ENCODE results near the gene HTR4.
"Not testable (repeated sequence)": the region's sequence is repeated elsewhere in the genome, so short reads cannot be mapped to it uniquely, and the experiment has no call there.

Gene HTR4

DNA sequence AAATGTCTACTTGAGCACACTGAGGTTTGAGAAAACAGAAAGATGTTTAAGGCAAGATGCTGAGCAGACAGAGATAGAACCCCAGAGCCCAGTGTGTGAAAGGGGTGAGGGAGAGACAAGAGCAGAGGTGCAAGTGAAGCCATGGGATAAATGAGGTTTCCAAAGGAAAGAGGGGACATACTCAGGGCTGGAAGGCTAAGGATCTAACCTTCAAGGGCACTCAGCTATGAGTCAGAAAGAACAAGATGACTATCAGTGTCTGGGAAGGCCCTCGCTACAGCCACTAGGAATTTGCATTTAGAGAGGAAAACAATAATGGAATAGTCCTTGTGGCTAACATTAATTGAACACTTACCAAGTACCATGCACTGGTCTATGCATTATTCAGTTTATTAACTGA is 113.7 kb downstream of the HTR4 start:
- DNase-seq (ENCODE audit: low read depth in 2 of 2, low spot score in 1 of 2), result no peak

GRCh38 chr5:148539851-148540250 is 114.5 kb downstream of the HTR4 start:
- DNase-seq (ENCODE audit: low read depth in 2 of 2, low spot score in 1 of 2), result no peak

DNA sequence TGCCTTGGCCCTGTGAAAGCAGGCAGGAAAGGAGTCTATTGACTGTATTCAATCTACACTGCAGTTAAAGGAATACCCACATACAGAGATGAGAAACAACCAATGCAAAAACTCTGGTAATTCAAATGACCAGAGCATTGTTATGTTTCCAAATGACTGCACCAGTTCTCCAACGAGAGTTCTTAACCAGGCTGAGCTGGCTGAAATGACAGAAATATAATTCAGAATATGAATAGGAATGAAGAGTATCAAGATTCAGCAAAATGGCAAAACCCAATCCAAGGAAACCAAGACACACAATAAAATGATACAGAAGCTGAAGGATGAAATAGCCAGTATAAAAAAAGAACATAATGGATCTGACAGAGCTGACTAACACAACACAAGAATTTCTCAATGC is 119.1 kb downstream of the HTR4 start:
- DNase-seq (ENCODE audit: low read depth in 2 of 2, low spot score in 1 of 2), result no peak

DNA sequence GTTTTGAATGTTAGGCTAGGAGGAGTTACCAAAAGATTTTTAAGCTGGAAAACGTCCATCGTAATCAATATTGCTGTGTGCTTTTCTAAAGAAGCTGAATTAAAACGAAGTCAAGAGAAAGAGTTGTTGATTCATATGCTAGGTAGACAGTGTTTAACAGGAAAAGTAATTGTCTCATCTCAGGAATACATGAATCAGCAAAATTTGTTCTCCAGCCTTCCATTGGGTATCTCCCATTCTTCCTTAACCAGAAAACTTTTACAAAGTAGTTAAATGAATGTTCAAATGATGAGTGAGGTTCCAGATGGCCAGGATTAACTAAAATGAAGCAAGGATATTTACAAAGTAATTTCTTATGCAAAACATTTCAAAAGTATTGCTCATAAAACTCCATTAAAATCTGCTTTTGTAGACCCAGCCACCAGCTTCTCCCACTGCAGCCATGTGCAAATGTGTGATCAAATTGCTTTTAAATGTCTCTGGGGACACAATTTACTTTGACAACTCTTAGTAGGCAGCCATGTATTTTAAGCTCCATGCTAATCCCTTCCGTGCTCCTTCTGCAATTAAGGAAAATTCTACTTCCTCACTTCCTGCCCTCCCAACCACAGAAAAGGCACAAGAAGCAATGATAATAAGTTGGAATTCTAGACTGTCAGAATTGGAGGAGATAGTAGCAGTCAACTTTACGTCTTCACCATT is 121.2 kb downstream of the HTR4 start:
- DNase-seq (ENCODE audit: low read depth in 2 of 2, low spot score in 1 of 2), result no peak

- DNase-seq (ENCODE audit: low read depth in 2 of 2, low spot score in 1 of 2), result not testable (repeated sequence)
These were observed 124.9 kb downstream of the HTR4 start for GRCh38 chr5:148529450-148529849.

DNA sequence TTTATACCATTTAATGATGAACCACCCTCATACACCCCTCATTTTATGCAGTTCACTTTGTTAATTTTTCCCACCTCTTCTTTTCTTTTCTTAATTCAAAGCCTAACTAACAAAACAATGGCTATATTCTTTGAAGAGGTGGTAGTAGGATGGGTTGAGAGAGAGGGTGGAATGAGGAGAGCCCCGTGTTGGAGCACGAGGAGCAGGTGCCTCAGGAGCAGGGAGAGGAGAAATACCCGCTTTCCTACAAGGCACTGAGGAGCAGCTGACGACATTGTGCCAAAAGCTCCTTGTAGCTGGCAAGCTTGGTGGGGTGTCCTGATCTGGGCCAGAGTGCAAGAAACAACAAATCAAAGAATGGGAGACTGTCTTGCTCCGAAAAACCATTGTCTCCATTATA is 129.6 kb downstream of the HTR4 start:
- DNase-seq (ENCODE audit: low read depth in 2 of 2, low spot score in 1 of 2), result no peak

DNA sequence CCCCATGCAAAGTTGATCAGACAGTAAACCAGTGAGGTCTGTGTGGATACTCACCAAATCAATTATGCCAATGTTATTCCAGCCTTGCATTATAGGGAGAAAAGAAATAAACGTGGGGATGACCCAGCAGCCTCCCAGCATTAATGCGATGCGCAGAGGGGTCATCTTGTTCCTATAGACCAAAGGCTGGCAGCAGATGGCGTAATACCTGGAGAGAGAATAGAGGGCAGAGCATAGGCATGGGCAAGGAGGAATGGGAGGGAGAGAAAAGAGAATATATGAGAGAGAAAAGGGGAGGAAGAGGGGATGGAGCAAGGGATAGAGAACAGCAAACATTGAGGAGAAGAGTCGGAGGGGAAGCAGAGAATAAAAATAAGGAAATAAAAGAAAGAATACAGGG is 131.2 kb downstream of the HTR4 start:
- no peak for DNase-seq (ENCODE audit: low read depth in 2 of 2, low spot score in 1 of 2)

- DNase-seq (ENCODE audit: low read depth in 2 of 2, low spot score in 1 of 2), result no peak
These were observed 138.9 kb downstream of the HTR4 start for GRCh38 chr5:148515460-148515859.

GRCh38 chr5:148514344-148514743 is 140.0 kb downstream of the HTR4 start:
- DNase-seq (ENCODE audit: low read depth in 2 of 2, low spot score in 1 of 2), result no peak

DNA sequence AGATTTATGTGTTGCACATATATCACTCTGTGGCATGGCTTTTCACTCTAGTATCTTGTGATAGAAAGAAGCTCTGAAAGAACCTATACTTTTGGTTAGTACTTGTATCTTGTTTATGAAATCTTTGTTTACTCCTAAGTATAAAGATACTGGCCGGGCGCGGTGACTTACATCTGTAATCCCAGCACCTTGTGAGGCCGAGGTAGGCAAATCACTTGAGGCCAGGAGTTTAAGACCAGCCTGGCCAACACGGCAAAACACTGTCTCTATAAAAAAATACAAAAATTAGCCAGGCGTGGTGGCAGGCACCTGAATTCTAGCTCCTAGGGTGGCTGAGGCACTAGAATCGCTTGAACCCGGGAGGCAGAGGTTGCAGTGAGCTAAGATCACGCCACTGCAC is 141.8 kb downstream of the HTR4 start:
- no peak for DNase-seq (ENCODE audit: low read depth in 2 of 2, low spot score in 1 of 2)

DNA sequence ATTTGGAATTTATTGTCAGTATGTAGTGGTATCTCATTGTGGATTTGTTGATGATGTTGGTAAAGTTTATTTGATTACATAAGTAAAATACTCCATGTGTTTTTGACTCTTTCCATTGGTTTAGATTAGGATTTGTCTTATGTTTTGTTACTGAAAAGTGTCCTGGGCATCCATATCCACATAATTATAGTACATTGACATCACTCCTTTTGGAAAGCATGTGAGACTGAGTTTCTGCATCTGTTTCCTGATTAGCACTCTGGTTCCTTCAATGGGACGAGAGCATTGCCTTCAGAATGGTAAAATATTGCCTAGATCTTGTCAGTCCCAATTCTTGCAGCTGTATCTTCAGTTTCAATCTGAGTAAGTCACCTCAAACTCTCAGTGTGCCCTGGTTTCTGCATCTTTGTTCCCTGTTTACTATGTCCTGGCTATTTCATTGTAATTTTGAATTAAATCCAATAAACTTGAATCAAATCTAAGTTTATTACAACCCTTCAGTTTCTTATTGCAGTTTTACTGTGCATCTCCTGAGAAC is 142.4 kb downstream of the HTR4 start:
- no peak for DNase-seq (ENCODE audit: low read depth in 2 of 2, low spot score in 1 of 2)

GRCh38 chr5:148509893-148510292 is 144.4 kb downstream of the HTR4 start:
- no peak for DNase-seq (ENCODE audit: low read depth in 2 of 2, low spot score in 1 of 2)

DNA sequence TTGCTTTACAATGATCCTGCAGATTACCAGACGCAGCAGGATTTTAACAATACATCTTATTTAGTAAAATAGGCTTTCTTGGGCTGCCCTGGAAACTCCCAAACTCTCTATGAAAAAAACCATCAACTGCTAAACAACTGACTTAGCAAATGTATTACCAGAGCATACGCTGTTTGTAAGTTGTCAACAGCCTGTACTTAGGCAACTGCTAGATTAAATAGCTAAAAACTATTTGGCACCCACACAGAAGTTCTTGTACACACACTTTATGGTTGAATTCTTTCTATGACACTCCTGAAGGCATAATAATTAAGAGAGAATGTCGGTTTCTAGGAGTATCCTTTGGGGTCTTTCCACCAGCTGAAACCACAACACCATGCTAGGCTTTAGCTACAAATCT is 146.7 kb downstream of the HTR4 start:
- DNase-seq (ENCODE audit: low read depth in 2 of 2, low spot score in 1 of 2), result no peak

GRCh38 chr5:148499452-148499851 is 154.9 kb downstream of the HTR4 start:
- DNase-seq (ENCODE audit: low read depth in 2 of 2, low spot score in 1 of 2), result no peak

GRCh38 chr5:148497757-148498156 is 156.6 kb downstream of the HTR4 start:
- DNase-seq (ENCODE audit: low read depth in 2 of 2, low spot score in 1 of 2), result no peak

- no peak for DNase-seq (ENCODE audit: low read depth in 2 of 2, low spot score in 1 of 2)
These were observed 162.0 kb downstream of the HTR4 start for GRCh38 chr5:148492351-148492750.

- no peak for DNase-seq (ENCODE audit: low read depth in 2 of 2, low spot score in 1 of 2)
These were observed 162.5 kb downstream of the HTR4 start for GRCh38 chr5:148491793-148492184.

DNA sequence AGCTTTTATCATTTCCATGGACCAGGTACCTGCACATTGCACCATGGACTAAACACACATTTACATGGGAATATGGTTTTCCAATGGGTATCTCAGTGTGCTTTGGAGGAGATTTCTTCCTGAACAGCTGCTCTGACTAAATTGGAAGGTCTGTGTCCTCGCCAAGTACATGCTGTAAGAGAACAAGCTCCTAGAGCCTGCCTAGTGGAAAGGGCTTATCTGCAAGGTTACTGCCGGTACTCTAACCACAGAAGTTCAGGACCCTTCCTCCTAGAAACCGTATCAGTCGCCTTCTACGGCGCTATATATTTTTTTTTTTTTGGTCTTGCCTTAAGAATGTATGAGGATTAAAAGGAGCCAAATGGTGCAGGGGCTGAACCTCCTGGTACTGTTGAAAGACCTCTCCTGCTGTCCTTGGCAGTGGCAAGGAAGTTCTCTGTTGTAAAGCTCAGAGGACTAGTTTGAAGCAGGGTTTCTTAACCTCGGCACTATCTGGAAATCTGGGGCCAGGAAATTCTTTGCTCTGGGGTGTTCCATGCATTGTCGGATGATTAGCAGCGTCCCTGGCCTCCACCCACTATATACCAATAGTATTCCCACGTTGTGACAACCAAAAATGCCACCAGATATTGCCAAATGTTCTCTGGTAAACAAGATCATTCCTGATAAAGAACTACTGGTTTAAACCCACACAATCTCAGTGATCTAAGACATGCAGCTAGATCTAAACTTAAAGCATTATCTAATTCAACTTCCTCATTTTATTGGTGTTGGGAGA is 163.1 kb downstream of the HTR4 start:
- DNase-seq (ENCODE audit: low read depth in 2 of 2, low spot score in 1 of 2), result no peak

DNA sequence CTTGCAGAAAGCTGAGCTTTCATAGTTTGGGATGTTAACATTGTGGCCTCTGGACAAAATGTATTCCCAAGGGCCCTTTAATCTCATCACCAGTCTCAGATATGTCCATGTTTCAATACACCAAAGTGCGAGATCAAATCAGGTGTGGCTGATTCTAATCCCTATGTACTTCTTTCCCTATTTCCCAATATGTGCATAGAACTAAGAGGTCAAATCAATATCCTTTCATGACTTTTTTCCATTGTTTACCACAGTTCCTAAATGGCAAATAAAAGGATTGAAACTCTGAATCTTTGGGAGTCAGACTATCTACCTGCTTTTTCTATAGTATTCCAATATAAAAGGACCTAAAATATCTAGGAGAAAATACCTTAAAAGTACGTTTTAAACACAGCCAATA is 165.6 kb downstream of the HTR4 start:
- DNase-seq (ENCODE audit: low read depth in 2 of 2, low spot score in 1 of 2), result no peak

- DNase-seq (ENCODE audit: low read depth in 2 of 2, low spot score in 1 of 2), result no peak
These were observed 167.9 kb downstream of the HTR4 start for GRCh38 chr5:148486456-148486855.

GRCh38 chr5:148484651-148485050 is 169.7 kb downstream of the HTR4 start:
- DNase-seq (ENCODE audit: low read depth in 2 of 2, low spot score in 1 of 2), result no peak

DNA sequence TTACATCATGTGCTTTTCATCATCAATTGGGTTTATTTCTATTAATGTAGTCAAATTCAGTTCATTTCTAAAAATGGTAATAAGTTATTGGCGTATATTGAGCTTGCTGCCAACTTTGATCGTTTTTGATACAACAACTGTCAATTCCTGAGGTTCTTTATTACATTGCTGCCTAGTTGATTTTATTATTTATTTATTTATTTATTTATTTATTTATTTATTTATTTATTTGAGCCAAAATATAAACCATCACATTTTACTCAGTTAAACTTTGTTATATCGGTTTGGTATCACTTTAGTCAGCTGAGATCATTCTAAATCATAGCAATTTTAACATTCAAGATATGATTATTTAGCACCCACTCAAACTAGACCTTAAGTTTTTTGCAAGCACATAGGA is 170.6 kb downstream of the HTR4 start:
- no peak for DNase-seq (ENCODE audit: low read depth in 2 of 2, low spot score in 1 of 2)

Data from stimulated activated CD8-positive, alpha-beta memory T cell treated with anti-CD3 and anti-CD28 coated beads, Interleukin-4, amount 100 ng/mL, for 1 hour (primary cell).